ENCODE measurements around the gene BAHCC1.

The BAHCC1 gene

DNA sequence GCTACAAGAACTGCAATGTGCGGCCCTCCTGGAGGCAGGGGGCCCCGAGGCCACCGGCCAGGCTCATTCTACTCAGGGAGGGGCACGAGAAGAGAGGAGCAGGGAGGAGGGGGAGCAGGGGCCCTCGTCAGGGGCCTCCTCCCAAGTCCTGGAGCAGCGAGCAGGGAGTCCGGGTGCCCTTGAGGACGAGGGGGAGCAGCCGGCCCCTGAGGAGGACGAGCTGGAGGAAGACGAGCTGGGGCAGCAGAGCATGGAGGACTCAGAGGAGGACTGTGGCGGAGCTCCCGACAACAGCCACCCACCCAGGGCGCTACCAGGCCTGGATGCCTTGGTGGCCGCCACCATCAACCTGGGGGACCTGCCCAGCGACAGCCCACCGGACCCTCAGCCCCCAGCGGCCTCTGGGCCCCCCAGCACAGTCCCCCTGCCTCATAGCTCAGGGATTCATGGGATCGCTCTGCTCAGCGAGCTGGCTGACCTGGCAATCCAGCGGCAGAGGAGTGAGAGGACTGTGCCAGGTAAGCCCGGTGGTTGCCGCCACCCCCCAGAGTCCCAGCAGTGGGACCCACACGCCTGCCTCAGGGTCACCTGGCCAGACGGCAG lies 52.2 kb downstream of the BAHCC1 start:
- H3K9me3 Mint-ChIP-seq, result no peaks in the 10 kb centered on the region
- H3K36me3 Mint-ChIP-seq (ENCODE audit: low read depth), result no peaks in the 10 kb centered on the region
- no peaks in the 10 kb centered on the region for H3K4me1 Mint-ChIP-seq (ENCODE audit: low read depth)
- no peak overlapping the region for H3K27ac Mint-ChIP-seq
- no peak overlapping the region for H3K4me3 Mint-ChIP-seq
- DNase-seq (ENCODE audit: low spot score), result no peak
- H3K27me3 Mint-ChIP-seq (ENCODE audit: low read depth), result no peaks in the 10 kb centered on the region

GRCh38 chr17:81448442-81448841 lies 53.2 kb downstream of the BAHCC1 start:
- H3K4me1 Mint-ChIP-seq (ENCODE audit: low read depth), result peaks cover 4% of the 10 kb centered on the region
- H3K36me3 Mint-ChIP-seq (ENCODE audit: low read depth), result no peaks in the 10 kb centered on the region
- no peak overlapping the region for H3K4me3 Mint-ChIP-seq
- H3K9me3 Mint-ChIP-seq, result no peaks in the 10 kb centered on the region
- no peak overlapping the region for H3K27ac Mint-ChIP-seq
- no peak for DNase-seq (ENCODE audit: low spot score)
- no peaks in the 10 kb centered on the region for H3K27me3 Mint-ChIP-seq (ENCODE audit: low read depth)

GRCh38 chr17:81448950-81449349 lies 53.7 kb downstream of the BAHCC1 start:
- Mint-ChIP-seq H3K4me3 (no peak overlapping the region), H3K27me3 (ENCODE audit: low read depth) (no peaks in the 10 kb centered on the region), H3K27ac (no peak overlapping the region), H3K4me1 (ENCODE audit: low read depth) (peaks cover 5% of the 10 kb centered on the region), H3K36me3 (ENCODE audit: low read depth) (no peaks in the 10 kb centered on the region), H3K9me3 (no peaks in the 10 kb centered on the region)
- no peak for DNase-seq (ENCODE audit: low spot score)

DNA sequence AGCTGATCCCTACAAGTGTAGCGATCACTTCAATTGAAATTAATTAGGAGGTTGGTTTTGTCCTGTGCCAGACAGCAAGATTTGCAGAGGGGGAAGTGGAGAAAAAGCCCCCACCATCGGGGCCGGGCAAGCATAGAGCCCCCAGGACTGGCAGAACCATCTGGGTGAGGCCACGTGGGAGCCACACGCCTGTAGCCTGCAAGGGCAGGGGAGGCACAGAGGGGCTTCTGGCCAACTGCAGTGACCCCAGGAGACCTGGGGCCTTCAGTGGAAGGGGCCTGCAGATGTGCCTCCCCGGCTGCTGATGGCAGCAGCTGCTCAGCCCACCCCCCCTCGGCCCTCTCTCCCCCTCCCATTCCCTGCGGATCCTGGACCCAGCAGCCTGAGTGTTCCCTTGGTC lies 54.1 kb downstream of the BAHCC1 start:
- no peak for DNase-seq (ENCODE audit: low spot score)
- H3K4me3 Mint-ChIP-seq, result no peak overlapping the region
- no peak overlapping the region for H3K27ac Mint-ChIP-seq
- no peaks in the 10 kb centered on the region for H3K9me3 Mint-ChIP-seq
- H3K27me3 Mint-ChIP-seq (ENCODE audit: low read depth), result no peaks in the 10 kb centered on the region
- H3K4me1 Mint-ChIP-seq (ENCODE audit: low read depth), result peaks cover 8% of the 10 kb centered on the region
- H3K36me3 Mint-ChIP-seq (ENCODE audit: low read depth), result no peaks in the 10 kb centered on the region

GRCh38 chr17:81451823-81452222 lies 56.6 kb downstream of the BAHCC1 start:
- no peak overlapping the region for H3K4me3 Mint-ChIP-seq
- H3K27ac Mint-ChIP-seq, result no peak overlapping the region
- no peaks in the 10 kb centered on the region for H3K36me3 Mint-ChIP-seq (ENCODE audit: low read depth)
- peaks cover 8% of the 10 kb centered on the region for H3K4me1 Mint-ChIP-seq (ENCODE audit: low read depth)
- no peaks in the 10 kb centered on the region for H3K9me3 Mint-ChIP-seq
- peaks cover 3% of the 10 kb centered on the region for H3K27me3 Mint-ChIP-seq (ENCODE audit: low read depth)
- DNase-seq (ENCODE audit: low spot score), result no peak

DNA sequence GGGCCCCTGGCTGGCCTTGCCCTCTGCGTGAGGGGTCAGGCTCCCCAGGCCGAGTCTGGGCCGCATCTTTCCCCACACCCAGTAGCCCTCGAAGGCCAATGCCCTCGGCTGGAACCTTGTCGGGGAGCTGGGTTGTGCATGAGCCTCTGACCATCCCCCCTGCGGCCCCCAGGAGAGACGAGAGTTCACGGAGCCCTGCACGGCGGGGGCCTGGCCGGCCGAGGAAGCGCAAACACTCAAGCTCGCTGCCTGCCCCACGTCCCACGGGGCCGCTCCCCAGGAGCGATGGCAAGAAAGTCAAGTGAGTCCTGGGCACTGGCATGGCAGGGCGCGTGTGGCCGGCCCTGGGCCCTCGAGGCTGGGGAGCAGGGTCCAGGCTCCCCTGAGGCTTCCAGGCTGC lies 57.3 kb downstream of the BAHCC1 start:
- Mint-ChIP-seq H3K36me3 (ENCODE audit: low read depth) (no peaks in the 10 kb centered on the region), H3K9me3 (no peaks in the 10 kb centered on the region), H3K27ac (no peak overlapping the region), H3K27me3 (ENCODE audit: low read depth) (peaks cover 3% of the 10 kb centered on the region), H3K4me3 (no peak overlapping the region), H3K4me1 (ENCODE audit: low read depth) (peaks cover 8% of the 10 kb centered on the region)
- no peak for DNase-seq (ENCODE audit: low spot score)

GRCh38 chr17:81453076-81453475 lies 57.8 kb downstream of the BAHCC1 start:
- H3K36me3 Mint-ChIP-seq (ENCODE audit: low read depth), result no peaks in the 10 kb centered on the region
- H3K4me3 Mint-ChIP-seq, result no peak overlapping the region
- H3K9me3 Mint-ChIP-seq, result no peaks in the 10 kb centered on the region
- peaks cover 3% of the 10 kb centered on the region for H3K27me3 Mint-ChIP-seq (ENCODE audit: low read depth)
- H3K27ac Mint-ChIP-seq, result no peak overlapping the region
- DNase-seq (ENCODE audit: low spot score), result no peak
- H3K4me1 Mint-ChIP-seq (ENCODE audit: low read depth), result peaks cover 8% of the 10 kb centered on the region

GRCh38 chr17:81453712-81454111 lies 58.5 kb downstream of the BAHCC1 start:
- H3K36me3 Mint-ChIP-seq (ENCODE audit: low read depth), result no peaks in the 10 kb centered on the region
- H3K9me3 Mint-ChIP-seq, result no peaks in the 10 kb centered on the region
- peaks cover 3% of the 10 kb centered on the region for H3K27me3 Mint-ChIP-seq (ENCODE audit: low read depth)
- no peak overlapping the region for H3K4me3 Mint-ChIP-seq
- peak; percentile 55 for DNase-seq (ENCODE audit: low spot score)
- peak overlapping the region; percentile 52 for H3K27ac Mint-ChIP-seq
- peaks cover 8% of the 10 kb centered on the region for H3K4me1 Mint-ChIP-seq (ENCODE audit: low read depth)

DNA sequence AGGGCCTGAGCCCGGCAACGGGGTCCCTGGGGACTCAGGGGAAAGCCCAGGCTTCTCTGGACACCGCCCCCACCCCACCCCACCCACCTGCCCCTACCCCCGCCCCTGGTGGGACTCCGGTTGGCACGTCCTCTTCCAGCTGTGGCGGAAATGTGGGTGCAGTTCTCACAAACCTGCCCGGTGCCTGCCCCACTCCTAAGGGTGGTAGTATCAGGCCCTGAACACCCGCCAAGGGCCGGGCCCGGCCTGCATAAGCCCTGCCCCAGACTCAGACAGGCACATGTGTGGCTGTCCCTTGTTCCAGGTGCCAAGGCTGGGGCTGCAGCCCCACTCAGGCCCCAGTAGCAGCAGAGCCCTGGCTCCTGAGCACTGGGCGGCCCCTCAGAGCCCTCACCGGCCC lies 59.2 kb downstream of the BAHCC1 start:
- no peak for DNase-seq (ENCODE audit: low spot score)
- H3K4me3 Mint-ChIP-seq, result no peak overlapping the region
- H3K4me1 Mint-ChIP-seq (ENCODE audit: low read depth), result peaks cover 8% of the 10 kb centered on the region
- H3K36me3 Mint-ChIP-seq (ENCODE audit: low read depth), result no peaks in the 10 kb centered on the region
- H3K9me3 Mint-ChIP-seq, result no peaks in the 10 kb centered on the region
- H3K27ac Mint-ChIP-seq, result no peak overlapping the region
- peaks cover 3% of the 10 kb centered on the region for H3K27me3 Mint-ChIP-seq (ENCODE audit: low read depth)

DNA sequence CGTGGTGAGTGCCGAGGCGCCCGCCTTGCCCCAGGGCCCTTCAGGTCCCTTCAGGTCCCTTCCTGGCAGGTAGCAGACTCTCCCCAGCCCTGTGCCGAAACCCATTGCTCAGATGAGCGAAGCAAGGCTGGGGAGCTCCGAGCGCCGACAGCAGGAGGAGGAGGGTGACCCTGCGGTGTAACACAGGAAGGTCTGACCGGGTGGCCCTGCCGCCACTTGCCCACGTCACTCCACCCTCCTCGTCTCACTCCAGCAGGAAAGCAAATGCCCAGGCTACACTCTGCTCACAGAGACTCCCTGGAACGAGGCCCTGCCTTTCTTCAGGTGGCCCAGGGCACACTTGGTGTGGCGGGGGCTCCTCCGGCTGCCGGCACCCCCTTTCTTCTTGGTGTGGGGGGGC lies 60.1 kb downstream of the BAHCC1 start:
- DNase-seq (ENCODE audit: low spot score), result no peak
- Mint-ChIP-seq H3K27ac (no peak overlapping the region), H3K4me3 (no peak overlapping the region), H3K27me3 (ENCODE audit: low read depth) (peaks cover 3% of the 10 kb centered on the region), H3K36me3 (ENCODE audit: low read depth) (no peaks in the 10 kb centered on the region), H3K9me3 (no peaks in the 10 kb centered on the region), H3K4me1 (ENCODE audit: low read depth) (peaks cover 8% of the 10 kb centered on the region)

DNA sequence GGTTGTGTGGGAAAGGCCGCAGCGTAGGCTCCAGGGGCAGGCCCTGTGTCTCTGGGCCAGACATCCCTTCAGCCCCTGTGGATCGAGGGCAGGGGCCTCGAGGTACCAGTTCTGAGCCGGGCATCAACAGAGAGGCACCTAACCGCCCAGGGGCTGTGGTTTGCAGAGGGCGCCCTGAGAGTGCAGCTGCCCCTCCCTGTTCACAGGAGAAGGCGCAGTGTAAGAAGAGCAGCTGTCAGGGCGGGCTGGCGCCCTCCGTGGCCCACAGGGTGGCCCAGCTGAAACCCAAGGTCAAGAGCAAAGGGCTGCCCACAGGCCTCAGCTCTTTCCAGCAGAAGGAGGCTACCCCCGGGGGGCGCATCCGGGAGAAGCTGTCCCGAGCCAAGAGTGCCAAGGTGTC lies 60.8 kb downstream of the BAHCC1 start:
- DNase-seq (ENCODE audit: low spot score), result no peak
- Mint-ChIP-seq H3K9me3 (no peaks in the 10 kb centered on the region), H3K36me3 (ENCODE audit: low read depth) (no peaks in the 10 kb centered on the region), H3K4me1 (ENCODE audit: low read depth) (peaks cover 8% of the 10 kb centered on the region), H3K27me3 (ENCODE audit: low read depth) (peaks cover 3% of the 10 kb centered on the region), H3K27ac (no peak overlapping the region), H3K4me3 (no peak overlapping the region)

DNA sequence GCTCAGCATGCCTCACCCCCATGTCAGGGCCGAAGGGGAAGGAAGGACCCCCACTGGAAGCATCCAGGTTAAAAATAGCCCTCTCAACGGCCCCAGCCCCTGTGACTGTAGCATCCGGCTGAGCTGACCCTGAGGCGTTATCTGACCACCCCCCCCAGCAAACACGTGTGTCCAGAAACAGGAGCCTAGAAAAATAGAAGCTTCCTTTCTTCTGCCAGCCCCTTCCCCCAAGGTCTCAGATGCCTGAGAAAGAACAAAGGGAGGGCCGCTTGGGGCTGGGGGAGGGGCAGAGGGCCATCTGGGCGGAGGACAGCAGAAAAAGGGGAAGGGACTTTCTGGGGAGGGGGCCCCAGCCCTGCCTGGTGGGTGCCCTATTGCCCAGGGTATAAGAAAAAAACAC lies 61.5 kb downstream of the BAHCC1 start:
- no peaks in the 10 kb centered on the region for H3K36me3 Mint-ChIP-seq (ENCODE audit: low read depth)
- H3K27ac Mint-ChIP-seq, result no peak overlapping the region
- DNase-seq (ENCODE audit: low spot score), result no peak
- H3K27me3 Mint-ChIP-seq (ENCODE audit: low read depth), result peaks cover 3% of the 10 kb centered on the region
- H3K4me3 Mint-ChIP-seq, result no peak overlapping the region
- H3K9me3 Mint-ChIP-seq, result no peaks in the 10 kb centered on the region
- H3K4me1 Mint-ChIP-seq (ENCODE audit: low read depth), result peaks cover 8% of the 10 kb centered on the region

GRCh38 chr17:81457401-81457800 lies 62.1 kb downstream of the BAHCC1 start:
- H3K4me1 Mint-ChIP-seq (ENCODE audit: low read depth), result peaks cover 8% of the 10 kb centered on the region
- H3K4me3 Mint-ChIP-seq, result no peak overlapping the region
- no peaks in the 10 kb centered on the region for H3K9me3 Mint-ChIP-seq
- H3K27me3 Mint-ChIP-seq (ENCODE audit: low read depth), result peaks cover 3% of the 10 kb centered on the region
- no peak overlapping the region for H3K27ac Mint-ChIP-seq
- no peak for DNase-seq (ENCODE audit: low spot score)
- no peaks in the 10 kb centered on the region for H3K36me3 Mint-ChIP-seq (ENCODE audit: low read depth)

- H3K9me3 Mint-ChIP-seq, result no peaks in the 10 kb centered on the region
- no peak for DNase-seq (ENCODE audit: low spot score)
- H3K36me3 Mint-ChIP-seq (ENCODE audit: low read depth), result no peaks in the 10 kb centered on the region
- H3K27me3 Mint-ChIP-seq (ENCODE audit: low read depth), result peaks cover 3% of the 10 kb centered on the region
- no peak overlapping the region for H3K4me3 Mint-ChIP-seq
- H3K4me1 Mint-ChIP-seq (ENCODE audit: low read depth), result peaks cover 7% of the 10 kb centered on the region
- H3K27ac Mint-ChIP-seq, result no peak overlapping the region
These were observed 62.8 kb downstream of the BAHCC1 start for GRCh38 chr17:81457917-81458555.

- H3K27ac Mint-ChIP-seq, result no peak overlapping the region
- H3K27me3 Mint-ChIP-seq (ENCODE audit: low read depth), result peaks cover 3% of the 10 kb centered on the region
- H3K4me3 Mint-ChIP-seq, result no peak overlapping the region
- H3K36me3 Mint-ChIP-seq (ENCODE audit: low read depth), result no peaks in the 10 kb centered on the region
- H3K9me3 Mint-ChIP-seq, result no peaks in the 10 kb centered on the region
- DNase-seq (ENCODE audit: low spot score), result no peak
- H3K4me1 Mint-ChIP-seq (ENCODE audit: low read depth), result peaks cover 4% of the 10 kb centered on the region
These were observed 63.4 kb downstream of the BAHCC1 start for GRCh38 chr17:81458628-81459027.

Measured in T-helper 2 cell treated with Interferon-gamma antibody and Interleukin-4, amounts not matched to agents 5 μg/mL and 100 μg/mL, for 36 hours (primary cell).